SU-DHL-6 (cell line): Measurements from ENCODE around the gene RBL1.
A peak's percentile ranks its signal among the peaks of the same experiment; 100 is the strongest.

Experiments used
- H2AFZ ChIP-seq: fragments of 200-600 bp; sonication (generic); 2 replicates; pipeline ENCODE4 v1.6.1; 2014; ENCODE audit warnings: low read depth, mild to moderate bottlenecking, moderate library complexity, mixed read lengths, antibody characterized with exemption, low read length; ENCODE audit not compliant: severe bottlenecking
- H3F3A ChIP-seq: fragments of 200-600 bp; shearing (Covaris generic); 2 replicates; pipeline ENCODE4 v1.6.0; 2016; ENCODE audit warnings: antibody characterized with exemption, mild to moderate bottlenecking; ENCODE audit not compliant: insufficient read depth
- H3K27ac ChIP-seq: fragments of 200-600 bp; sonication (generic); 2 replicates; pipeline ENCODE4 v1.5.1; 2016; ENCODE audit warnings: low read depth, mild to moderate bottlenecking, low read length, moderate library complexity, mixed read lengths
- H3K27me3 ChIP-seq: fragments of 200-600 bp; sonication (generic), shearing (Covaris generic); 2 replicates; pipeline ENCODE4 v1.6.0; 2014; ENCODE audit warnings: mild to moderate bottlenecking, low read length
- H3K36me3 ChIP-seq: fragments of 200-600 bp; sonication (generic); 2 replicates; pipeline ENCODE4 v1.6.1; 2014; ENCODE audit warnings: mild to moderate bottlenecking, low read length, mixed read lengths
- H3K4me2 ChIP-seq: fragments of 300-600, 200-600 bp; shearing (Covaris generic), sonication (generic); 2 replicates; pipeline ENCODE4 v1.6.0; 2014; ENCODE audit warnings: low read length, low read depth, mild to moderate bottlenecking; ENCODE audit not compliant: poor library complexity, severe bottlenecking
- H3K4me3 ChIP-seq: fragments of 200-600 bp; sonication (generic); 2 replicates; pipeline ENCODE4 v1.5.1; 2014; ENCODE audit warnings: antibody characterized with exemption, low read length, mild to moderate bottlenecking, mixed read lengths; ENCODE audit not compliant: insufficient read depth, poor library complexity, severe bottlenecking
- H3K79me2 ChIP-seq: fragments of 200-600 bp; sonication (generic); 2 replicates; pipeline ENCODE4 v1.6.1; 2014; ENCODE audit warnings: mild to moderate bottlenecking, low read length, moderate library complexity; ENCODE audit not compliant: insufficient read depth
- H3K9ac ChIP-seq: fragments of 200-600 bp; sonication (generic); 2 replicates; pipeline ENCODE4 v1.7.0; 2014; ENCODE audit warnings: mild to moderate bottlenecking, low read length
- H3K9me2 ChIP-seq: fragments of 200-600 bp; sonication (generic); replicated peaks from 2 replicates; pipeline ENCODE4 v1.6.1; 2014; ENCODE audit warnings: low read length; ENCODE audit not compliant: insufficient read depth
- H3K9me3 ChIP-seq: fragments of 200-600 bp; sonication (generic); 2 replicates; pipeline ENCODE4 v1.6.1; 2014; ENCODE audit warnings: low read length, mixed read lengths; ENCODE audit not compliant: insufficient read depth
- H4K20me1 ChIP-seq: fragments of 200-600 bp; sonication (generic); 2 replicates; pipeline ENCODE4 v1.6.1; 2014; ENCODE audit warnings: low read depth, mild to moderate bottlenecking, antibody characterized with exemption, low read length, moderate library complexity, mixed read lengths
- EZH2phosphoT487 ChIP-seq: fragments of 200-600 bp; sonication (generic), shearing (Covaris generic); conservative IDR thresholded peaks from 2 replicates; pipeline ENCODE4 v1.6.1; 2018; ENCODE audit warnings: mild to moderate bottlenecking, antibody characterized with exemption, low read length, moderate library complexity, mixed read lengths
- TF ChIP-seq, protein P1 (sequence below): fragments of 200-600 bp; sonication (generic); IDR thresholded peaks from one replicate; pipeline ENCODE4 v1.5.1; 2017; ENCODE audit warnings: antibody characterized with exemption, mild to moderate bottlenecking, low read length, moderate library complexity; ENCODE audit not compliant: insufficient read depth, poor library complexity, severe bottlenecking

Gene RBL1

DNA sequence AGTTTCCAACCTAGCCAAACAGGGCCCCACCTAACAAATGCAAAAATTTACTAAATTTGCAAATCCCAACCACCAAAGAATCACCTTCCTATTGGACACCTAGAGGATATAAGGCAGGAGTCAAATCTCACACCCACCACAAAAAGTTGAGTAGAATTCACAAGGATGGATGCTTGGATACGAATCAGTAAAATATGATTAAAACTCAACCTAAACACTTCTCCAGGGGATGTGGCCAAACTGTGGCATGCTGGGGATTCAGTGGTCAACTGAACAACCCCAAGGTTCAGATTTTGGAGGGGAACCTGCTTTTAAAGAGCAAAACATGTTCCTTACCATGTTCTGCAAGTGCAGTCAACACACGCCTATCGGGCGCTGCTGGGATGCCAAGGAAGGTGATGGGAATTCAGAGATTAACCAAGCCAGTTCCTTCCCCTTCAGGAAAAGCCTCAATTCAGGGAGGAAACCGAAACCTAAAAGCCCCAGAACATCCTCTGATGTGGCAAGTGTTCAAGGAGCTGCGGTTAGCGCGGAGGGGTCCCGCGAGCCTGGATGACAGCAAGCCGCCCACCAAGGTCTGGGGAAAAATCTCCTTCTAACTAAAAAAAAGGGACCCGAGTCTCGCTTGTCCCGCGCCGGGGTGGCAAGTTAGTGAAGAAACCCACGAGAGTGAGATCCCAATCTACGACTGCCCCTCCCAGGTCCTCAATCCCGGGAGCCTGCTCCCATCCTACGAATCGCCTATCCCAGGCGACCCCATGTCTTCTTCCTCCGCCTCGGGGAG, 145.2 kb downstream of the RBL1 start:
- H3K36me3 ChIP-seq, result no peaks in the 10 kb centered on the region
- H3K9ac ChIP-seq, result peak overlapping the region; percentile 91
- TF ChIP-seq, protein P1, sequence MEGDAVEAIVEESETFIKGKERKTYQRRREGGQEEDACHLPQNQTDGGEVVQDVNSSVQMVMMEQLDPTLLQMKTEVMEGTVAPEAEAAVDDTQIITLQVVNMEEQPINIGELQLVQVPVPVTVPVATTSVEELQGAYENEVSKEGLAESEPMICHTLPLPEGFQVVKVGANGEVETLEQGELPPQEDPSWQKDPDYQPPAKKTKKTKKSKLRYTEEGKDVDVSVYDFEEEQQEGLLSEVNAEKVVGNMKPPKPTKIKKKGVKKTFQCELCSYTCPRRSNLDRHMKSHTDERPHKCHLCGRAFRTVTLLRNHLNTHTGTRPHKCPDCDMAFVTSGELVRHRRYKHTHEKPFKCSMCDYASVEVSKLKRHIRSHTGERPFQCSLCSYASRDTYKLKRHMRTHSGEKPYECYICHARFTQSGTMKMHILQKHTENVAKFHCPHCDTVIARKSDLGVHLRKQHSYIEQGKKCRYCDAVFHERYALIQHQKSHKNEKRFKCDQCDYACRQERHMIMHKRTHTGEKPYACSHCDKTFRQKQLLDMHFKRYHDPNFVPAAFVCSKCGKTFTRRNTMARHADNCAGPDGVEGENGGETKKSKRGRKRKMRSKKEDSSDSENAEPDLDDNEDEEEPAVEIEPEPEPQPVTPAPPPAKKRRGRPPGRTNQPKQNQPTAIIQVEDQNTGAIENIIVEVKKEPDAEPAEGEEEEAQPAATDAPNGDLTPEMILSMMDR, result no peak
- TF ChIP-seq EZH2phosphoT487, result no peak
- peak overlapping the region; percentile 78 for H2AFZ ChIP-seq
- peaks cover 18% of the 10 kb centered on the region for H3K79me2 ChIP-seq
- peak overlapping the region; percentile 36 for H3K27ac ChIP-seq
- no peaks in the 10 kb centered on the region for H3K9me3 ChIP-seq
- peaks cover 9% of the 10 kb centered on the region; the same call in 1 of the 2 replicates for H3F3A ChIP-seq
- H3K27me3 ChIP-seq, result no peaks in the 10 kb centered on the region
- H3K9me2 ChIP-seq, result no peaks in the 10 kb centered on the region
- peak overlapping the region; percentile 79 for H3K4me2 ChIP-seq
- peak overlapping the region; percentile 73 for H3K4me3 ChIP-seq
- no peaks in the 10 kb centered on the region for H4K20me1 ChIP-seq
